ENCODE measurements around the gene ZBTB38. TPM values are rescaled to one million over a fixed set of nuclear protein-coding genes. Genes with fewer than 3 reads are reported as not detected.

The ZBTB38 gene
- total and polyA plus RNA-seq, 2 of the 13 experiments (the other 11 are each of a cell fraction or from before 2014, with no cell fraction given), result 26.8 to 51.7 TPM

- TF ChIP-seq KLF13 (CRISPR knock-in tag; IDR thresholded peaks at IDR 0.05) (no peak), TCF7L2 (IDR thresholded peaks at IDR 0.05; ENCODE audit: low read depth, low read length) (peak; percentile 50), HNF4A (CRISPR knock-in tag; IDR thresholded peaks at IDR 0.05) (peak; percentile 13; the same call in 1 of the 2 replicates), ZNF501 (CRISPR knock-in tag; IDR thresholded peaks at IDR 0.05) (no peak), ZNF780A (CRISPR knock-in tag; IDR thresholded peaks at IDR 0.05) (no peak), SALL1 (CRISPR knock-in tag; IDR thresholded peaks at IDR 0.05) (0 out of 2 replicates have a peak, but pooled peaks have one; percentile 10), EP300 (IDR thresholded peaks at IDR 0.05; ENCODE audit: low read depth in 2 of 2, low read length in 2 of 2) (peak in 1 of 2 experiments; percentile 41; a peak in 1 of 4 replicates), EP300 (CRISPR knock-in tag; IDR thresholded peaks at IDR 0.05; ENCODE audit: borderline replicate concordance) (no peak), AGO2 (optimal IDR thresholded peaks at IDR 0.05; ENCODE audit: low read depth, low read length) (no peak), KMT2B (CRISPR knock-in tag; IDR thresholded peaks at IDR 0.05) (no peak), TCF12 (IDR thresholded peaks at IDR 0.05) (no peak), TCF12 (CRISPR knock-in tag; IDR thresholded peaks at IDR 0.05) (no peak), NCOA2 (CRISPR knock-in tag; IDR thresholded peaks at IDR 0.05) (no peak), KDM1A (CRISPR knock-in tag; IDR thresholded peaks at IDR 0.05) (no peak), ZNF207 (IDR thresholded peaks at IDR 0.05; ENCODE audit: borderline replicate concordance) (no peak), SMAD3 (CRISPR knock-in tag; IDR thresholded peaks at IDR 0.05) (no peak), CREB3 (CRISPR knock-in tag; IDR thresholded peaks at IDR 0.05) (no peak), FOXA1 (IDR thresholded peaks at IDR 0.05) (no peak), FOXA1 (CRISPR knock-in tag; IDR thresholded peaks at IDR 0.05) (peak; percentile 32; the same call in 1 of the 2 replicates), ZBTB26 (CRISPR knock-in tag; IDR thresholded peaks at IDR 0.05; ENCODE audit: borderline replicate concordance) (no peak), MIER2 (CRISPR knock-in tag; IDR thresholded peaks at IDR 0.05) (no peak), ZNF281 (CRISPR knock-in tag; IDR thresholded peaks at IDR 0.05; ENCODE audit: borderline replicate concordance) (peak; percentile 73; the same call in 1 of the 2 replicates), ZBTB37 (CRISPR knock-in tag; IDR thresholded peaks at IDR 0.05) (no peak), NBN (conservative IDR thresholded peaks at IDR 0.05) (no peak), CREB1 (IDR thresholded peaks at IDR 0.05) (no peak), CREB1 (CRISPR knock-in tag; IDR thresholded peaks at IDR 0.05) (peak; percentile 20; the same call in 1 of the 2 replicates), ZNF674 (CRISPR knock-in tag; IDR thresholded peaks at IDR 0.05; ENCODE audit: low read depth) (no peak)
Measured at GRCh38 chr3:141332416-141332815, 35.9 kb upstream of the ZBTB38 start (continued).

All from HepG2 (cell line).